ENCODE results near the gene TMC3. TPM values are rescaled to one million over a fixed set of nuclear protein-coding genes. Genes with fewer than 3 reads are reported as not detected.

The TMC3 gene
- total RNA-seq, 6 experiments from 2014 or later = 0.11 TPM; not detected in 5

DNA sequence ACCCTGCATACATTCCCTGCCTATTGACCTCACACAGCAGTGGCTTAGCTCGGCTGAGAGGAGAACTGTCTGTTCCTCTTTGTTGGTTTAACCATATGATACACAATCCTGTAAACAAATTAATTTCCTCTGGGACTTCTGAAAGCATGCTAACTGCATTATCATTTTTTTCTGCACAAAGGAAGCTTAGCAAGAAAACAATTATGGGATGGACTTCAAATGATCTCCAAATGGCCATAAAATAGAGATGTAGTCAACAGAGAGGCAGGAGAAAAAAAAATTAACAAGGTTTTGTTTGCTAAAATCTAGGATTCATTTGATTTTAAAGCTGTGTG, 14.4 kb upstream of the TMC3 start:
- intact Hi-C loops (cut with DNase I) = loop anchor here in 1 of 2 donors (10.0 kb wide), 1 partner anchor 114 kb away; no protein-coding TSS in a partner anchor
- H3K4me1 ChIP-seq = peaks cover 0 to 35% (median 6%) of the 10 kb centered on the region in 4 donors
- no peak for DNase-seq
- WGBS (ENCODE audit: insufficient coverage, low coverage, low lambda C conversion rate, missing lambda C conversion rate) = 40% methylated on average over 1 of the region's 1 CpG
- no peaks in the 10 kb centered on the region for H3K27me3 ChIP-seq
- H3K9me3 ChIP-seq = no peaks in the 10 kb centered on the region
- no peak overlapping the region for H3K4me3 ChIP-seq
- H3K27ac ChIP-seq = no peak overlapping the region
- H3K36me3 ChIP-seq = no peaks in the 10 kb centered on the region
- no peak for TF ChIP-seq POLR2A (IDR thresholded peaks at IDR 0.05)
- TF ChIP-seq, protein P1, sequence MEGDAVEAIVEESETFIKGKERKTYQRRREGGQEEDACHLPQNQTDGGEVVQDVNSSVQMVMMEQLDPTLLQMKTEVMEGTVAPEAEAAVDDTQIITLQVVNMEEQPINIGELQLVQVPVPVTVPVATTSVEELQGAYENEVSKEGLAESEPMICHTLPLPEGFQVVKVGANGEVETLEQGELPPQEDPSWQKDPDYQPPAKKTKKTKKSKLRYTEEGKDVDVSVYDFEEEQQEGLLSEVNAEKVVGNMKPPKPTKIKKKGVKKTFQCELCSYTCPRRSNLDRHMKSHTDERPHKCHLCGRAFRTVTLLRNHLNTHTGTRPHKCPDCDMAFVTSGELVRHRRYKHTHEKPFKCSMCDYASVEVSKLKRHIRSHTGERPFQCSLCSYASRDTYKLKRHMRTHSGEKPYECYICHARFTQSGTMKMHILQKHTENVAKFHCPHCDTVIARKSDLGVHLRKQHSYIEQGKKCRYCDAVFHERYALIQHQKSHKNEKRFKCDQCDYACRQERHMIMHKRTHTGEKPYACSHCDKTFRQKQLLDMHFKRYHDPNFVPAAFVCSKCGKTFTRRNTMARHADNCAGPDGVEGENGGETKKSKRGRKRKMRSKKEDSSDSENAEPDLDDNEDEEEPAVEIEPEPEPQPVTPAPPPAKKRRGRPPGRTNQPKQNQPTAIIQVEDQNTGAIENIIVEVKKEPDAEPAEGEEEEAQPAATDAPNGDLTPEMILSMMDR (IDR thresholded peaks at IDR 0.05) = no peak
- no peak for ATAC-seq

DNA sequence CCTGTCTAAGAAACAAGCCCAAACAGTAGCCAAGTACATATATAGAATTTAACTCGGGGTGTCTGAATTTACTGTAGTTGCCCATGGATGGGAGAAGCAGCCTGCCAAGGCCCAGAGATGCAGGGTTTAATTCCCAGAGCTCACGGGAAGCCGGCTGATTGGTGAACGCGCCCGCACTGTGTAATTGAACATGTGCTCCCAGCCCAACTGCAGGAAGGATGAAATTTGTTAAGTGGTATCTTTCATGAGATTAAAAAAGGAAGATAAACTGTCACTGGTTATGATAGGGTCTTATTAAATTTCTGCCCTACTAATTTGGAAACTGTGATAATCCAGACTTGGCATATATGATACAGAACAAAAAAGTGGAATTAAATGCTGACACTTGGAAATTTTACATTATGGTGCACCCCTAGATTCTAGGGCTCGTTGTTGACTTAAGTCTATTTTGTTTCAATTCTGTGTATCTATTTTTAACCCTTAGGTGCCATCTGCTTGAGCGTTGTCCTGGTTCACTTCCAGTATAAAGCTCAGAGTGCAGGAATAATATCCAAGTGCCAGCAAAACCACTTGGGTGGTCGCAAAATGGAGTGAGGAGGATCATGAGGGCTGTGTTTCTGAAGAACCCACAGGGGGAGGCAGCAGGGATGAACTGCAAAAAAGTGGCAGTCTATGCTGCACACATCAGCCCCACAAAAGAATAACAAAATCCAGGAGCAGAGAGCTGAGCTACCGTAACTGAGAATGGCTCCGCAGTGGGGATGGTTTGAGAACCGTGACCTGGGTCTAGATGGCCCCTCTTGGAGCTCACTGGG, 13.8 kb upstream of the TMC3 start:
- TF ChIP-seq, protein P1 (IDR thresholded peaks at IDR 0.05) = no peak
- no peak for TF ChIP-seq POLR2A (IDR thresholded peaks at IDR 0.05)
- intact Hi-C loops (cut with DNase I) = loop anchor here in 1 of 2 donors (10.0 kb wide), 1 partner anchor 113 kb away; no protein-coding TSS in a partner anchor
- Histone ChIP-seq H3K27me3 (no peaks in the 10 kb centered on the region), H3K4me3 (no peak overlapping the region), H3K36me3 (no peaks in the 10 kb centered on the region), H3K27ac (no peak overlapping the region), H3K4me1 (peaks cover 0 to 35% (median 6%) of the 10 kb centered on the region in 4 donors), H3K9me3 (no peaks in the 10 kb centered on the region)
- no peak for DNase-seq
- 75% methylated on average over 11 of the region's 12 CpGs for WGBS (ENCODE audit: insufficient coverage, low coverage, low lambda C conversion rate, missing lambda C conversion rate)
- no peak for ATAC-seq

DNA sequence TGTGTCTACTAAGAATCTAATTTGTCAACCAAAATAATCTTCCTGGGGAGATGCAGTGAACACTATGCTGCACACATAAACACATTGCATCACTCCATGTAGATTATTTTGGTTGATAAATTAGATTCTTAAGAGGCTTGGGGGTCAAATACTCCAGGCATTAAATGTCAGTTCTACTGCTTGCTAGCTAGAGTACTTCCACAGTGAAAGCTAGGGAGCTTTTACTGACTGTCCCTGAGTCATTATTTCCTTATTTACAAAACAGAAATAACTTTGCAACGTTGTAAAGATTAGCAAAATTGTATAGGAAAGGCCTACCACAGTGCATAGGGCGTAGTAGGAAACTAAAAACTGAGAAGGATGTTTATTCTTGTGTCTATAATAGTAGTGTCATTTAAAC, 12.9 kb upstream of the TMC3 start:
- H3K27ac ChIP-seq = no peak overlapping the region
- 39% methylated on average over 2 of the region's 2 CpGs for WGBS (ENCODE audit: insufficient coverage, low coverage, low lambda C conversion rate, missing lambda C conversion rate)
- H3K4me1 ChIP-seq = peaks cover 0 to 34% (median 6%) of the 10 kb centered on the region in 4 donors
- H3K36me3 ChIP-seq = no peaks in the 10 kb centered on the region
- H3K4me3 ChIP-seq = no peak overlapping the region
- intact Hi-C loops (cut with DNase I) = loop anchor here in 1 of 2 donors (10.0 kb wide), 1 partner anchor 112 kb away; no protein-coding TSS in a partner anchor
- H3K9me3 ChIP-seq = no peaks in the 10 kb centered on the region
- H3K27me3 ChIP-seq = no peaks in the 10 kb centered on the region
- DNase-seq = no peak
- ATAC-seq = no peak
- TF ChIP-seq, protein P1 (IDR thresholded peaks at IDR 0.05) = no peak
- no peak for TF ChIP-seq POLR2A (IDR thresholded peaks at IDR 0.05)

DNA sequence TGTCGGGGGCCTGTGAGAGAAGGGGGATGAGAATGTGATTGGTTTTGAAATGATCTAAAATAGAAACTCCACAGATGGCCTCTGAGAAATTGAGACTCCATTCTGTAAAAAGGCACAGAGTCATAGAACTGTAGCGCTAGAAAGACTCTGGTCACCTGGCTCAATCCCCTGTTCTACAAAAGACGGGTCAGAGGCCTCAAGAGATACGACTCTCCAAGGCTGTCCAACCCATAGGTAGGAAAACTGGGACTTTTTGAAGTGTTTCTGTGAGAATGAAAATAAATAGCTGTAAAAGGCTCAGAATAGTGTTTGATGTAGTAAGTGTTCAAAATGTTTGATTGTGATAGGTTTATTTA, 11.7 kb upstream of the TMC3 start:
- H3K27ac ChIP-seq = peak overlapping the region in 1 of 3 donors; percentile 31
- DNase-seq (no peak), ATAC-seq (peak; percentile 44 to 73 (median 61))
- H3K36me3 ChIP-seq = no peaks in the 10 kb centered on the region
- H3K27me3 ChIP-seq = no peaks in the 10 kb centered on the region
- intact Hi-C loops (cut with DNase I) = loop anchor here in 1 of 2 donors (10.0 kb wide), 1 partner anchor 111 kb away; no protein-coding TSS in a partner anchor
- WGBS (ENCODE audit: insufficient coverage, low coverage, low lambda C conversion rate, missing lambda C conversion rate) = 32% methylated on average over 4 of the region's 4 CpGs
- H3K4me3 ChIP-seq = no peak overlapping the region
- no peaks in the 10 kb centered on the region for H3K9me3 ChIP-seq
- H3K4me1 ChIP-seq = peaks cover 0 to 24% (median 6%) of the 10 kb centered on the region in 4 donors
- TF ChIP-seq POLR2A (IDR thresholded peaks at IDR 0.05) = no peak
- TF ChIP-seq, protein P1 (IDR thresholded peaks at IDR 0.05) = no peak
